Keratinocyte (primary cell): Measurements from ENCODE around the gene SPAG6. TPM values are rescaled to one million over a fixed set of nuclear protein-coding genes. Genes with fewer than 3 reads are reported as not detected.

Experiments used
- DNase-seq: peaks from one replicate; pipeline ENCODE4 v3.0.0-alpha.2; 2011; ENCODE audit warnings: low read depth, missing footprints, low spot score
- FAIRE-seq: peaks from 2 replicates; lab custom pipeline; 2011; peaks lifted over from hg19 to GRCh38; lab: Jason Lieb, UNC
- H2AFZ ChIP-seq: 2 replicates; pipeline ENCODE4 v1.6.0; 2012; ENCODE audit warnings: low read length, control low read depth, inconsistent platforms; ENCODE audit not compliant: control insufficient read depth
- H3K27ac ChIP-seq: 2 replicates; pipeline ENCODE4 v1.5.1; 2011; ENCODE audit warnings: low read length; ENCODE audit not compliant: control insufficient read depth, insufficient read depth
- H3K27me3 ChIP-seq: 3 replicates; pipeline ENCODE4 v1.6.0; 2011; ENCODE audit warnings: low read length; ENCODE audit not compliant: control insufficient read depth, insufficient read depth; ENCODE audit errors: extremely low read depth
- H3K36me3 ChIP-seq, 2 experiments: 2 replicates in 1 of 2; 3 replicates in 1 of 2; pipeline ENCODE4 v1.5.1; 2011; ENCODE audit warnings: low read length in 2 of 2, mild to moderate bottlenecking in 1 of 2; ENCODE audit not compliant: control insufficient read depth in 2 of 2, insufficient read depth in 2 of 2; ENCODE audit errors: extremely low read depth in 1 of 2
- H3K4me1 ChIP-seq: 3 replicates; pipeline ENCODE4 v1.5.1; 2011; ENCODE audit warnings: low read length; ENCODE audit not compliant: control insufficient read depth, insufficient read depth; ENCODE audit errors: extremely low read depth
- H3K4me2 ChIP-seq: 3 replicates; pipeline ENCODE4 v1.6.0; 2011; ENCODE audit warnings: low read depth, low read length; ENCODE audit not compliant: control insufficient read depth, insufficient read depth; ENCODE audit errors: extremely low read depth
- H3K4me3 ChIP-seq, 3 experiments: fragments of 200-600 bp in 1 of 3; sonication (generic) in 1 of 3; 2 replicates in 2 of 3; 3 replicates in 1 of 3; pipeline ENCODE4 v1.5.1; 2011 to 2016; ENCODE audit warnings: low read length in 3 of 3, mild to moderate bottlenecking in 3 of 3, control low read depth in 2 of 3, inconsistent platforms in 1 of 3, low read depth in 1 of 3, mixed read lengths in 1 of 3, mixed run types in 1 of 3, moderate library complexity in 1 of 3; ENCODE audit not compliant: control insufficient read depth in 2 of 3, insufficient read depth in 2 of 3; ENCODE audit errors: extremely low read depth in 1 of 3
- H3K79me2 ChIP-seq: 2 replicates; pipeline ENCODE4 v1.6.0; 2012; ENCODE audit warnings: low read length; ENCODE audit not compliant: control insufficient read depth, insufficient read depth
- H3K9ac ChIP-seq: 3 replicates; pipeline ENCODE4 v1.6.0; 2011; ENCODE audit warnings: low read length; ENCODE audit not compliant: control insufficient read depth, insufficient read depth; ENCODE audit errors: extremely low read depth
- H3K9me1 ChIP-seq: 3 replicates; pipeline ENCODE4 v1.6.0; 2011; ENCODE audit warnings: low read length; ENCODE audit not compliant: control insufficient read depth, insufficient read depth; ENCODE audit errors: extremely low read depth
- H3K9me3 ChIP-seq: 2 replicates; pipeline ENCODE4 v1.5.1; 2012; ENCODE audit warnings: low read depth, low read length; ENCODE audit not compliant: control insufficient read depth
- H4K20me1 ChIP-seq: 3 replicates; pipeline ENCODE4 v1.6.0; 2011; ENCODE audit warnings: low read length; ENCODE audit not compliant: control insufficient read depth, insufficient read depth; ENCODE audit errors: extremely low read depth
- EZH2 ChIP-seq: IDR thresholded peaks from one replicate; pipeline ENCODE4 v1.6.1; 2012; ENCODE audit warnings: inconsistent platforms, mild to moderate bottlenecking, low read length, moderate library complexity
- dilution Hi-C: fragments of 300-500 bp; cut with MboI; formaldehyde crosslinking; loops from one replicate; pipeline ENCODE4 v1.7.0; 2020; ENCODE audit warnings: low sequenced_read_pairs; ENCODE audit not compliant: extremely low pct_ligation_motif_present
- polyA plus RNA-seq, 5 experiments: library from polyadenylated mRNA; depleted of rRNA in 3 of 5; stranded (reverse) in 3 of 5; stranded (forward) in 1 of 5; unstranded in 1 of 5; fragments of >200 nt; gene quantifications; 1 replicate in 1 of 5; 2 replicates in 3 of 5; 3 replicates in 1 of 5; pipeline versions ENCODE4 v1.2.1 to v1.2.3, GENCODE V29; 2011 to 2012; ENCODE audit warnings: missing spikeins in 2 of 5, low read depth in 1 of 5, low replicate concordance in 1 of 5
- TF ChIP-seq, protein P1 (sequence below), 3 experiments: IDR thresholded peaks in 1 of 3; conservative IDR thresholded peaks in 1 of 3; optimal IDR thresholded peaks in 1 of 3; 2 replicates in 2 of 3; 3 replicates in 1 of 3; pipeline versions ENCODE3 to v1.5.1; 2011; ENCODE audit warnings: low read length in 3 of 3, mild to moderate bottlenecking in 3 of 3, moderate library complexity in 2 of 3, control low read depth in 1 of 3, inconsistent platforms in 1 of 3; ENCODE audit not compliant: insufficient read depth in 2 of 3; ENCODE audit errors: extremely low read depth in 1 of 3

The SPAG6 gene
- polyA plus RNA-seq, 1 donor (not counting 4 experiments of a cell fraction or from before 2014, with no cell fraction given), result not detected

- Histone ChIP-seq H3K36me3 (no peaks in the 10 kb centered on the region), H3K9me3 (no peaks in the 10 kb centered on the region), H3K4me3 (no peak overlapping the region), H3K9ac (no peak overlapping the region), H3K9me1 (no peaks in the 10 kb centered on the region), H2AFZ (no peak overlapping the region), H3K4me2 (peak overlapping the region; percentile 17), H3K27ac (no peak overlapping the region), H3K79me2 (no peaks in the 10 kb centered on the region), H3K4me1 (peaks cover 18% of the 10 kb centered on the region), H3K27me3 (no peaks in the 10 kb centered on the region), H4K20me1 (no peaks in the 10 kb centered on the region)
- no peak for FAIRE-seq
- dilution Hi-C loops, result no loop called here
- no peak for TF ChIP-seq EZH2
- TF ChIP-seq, protein P1, sequence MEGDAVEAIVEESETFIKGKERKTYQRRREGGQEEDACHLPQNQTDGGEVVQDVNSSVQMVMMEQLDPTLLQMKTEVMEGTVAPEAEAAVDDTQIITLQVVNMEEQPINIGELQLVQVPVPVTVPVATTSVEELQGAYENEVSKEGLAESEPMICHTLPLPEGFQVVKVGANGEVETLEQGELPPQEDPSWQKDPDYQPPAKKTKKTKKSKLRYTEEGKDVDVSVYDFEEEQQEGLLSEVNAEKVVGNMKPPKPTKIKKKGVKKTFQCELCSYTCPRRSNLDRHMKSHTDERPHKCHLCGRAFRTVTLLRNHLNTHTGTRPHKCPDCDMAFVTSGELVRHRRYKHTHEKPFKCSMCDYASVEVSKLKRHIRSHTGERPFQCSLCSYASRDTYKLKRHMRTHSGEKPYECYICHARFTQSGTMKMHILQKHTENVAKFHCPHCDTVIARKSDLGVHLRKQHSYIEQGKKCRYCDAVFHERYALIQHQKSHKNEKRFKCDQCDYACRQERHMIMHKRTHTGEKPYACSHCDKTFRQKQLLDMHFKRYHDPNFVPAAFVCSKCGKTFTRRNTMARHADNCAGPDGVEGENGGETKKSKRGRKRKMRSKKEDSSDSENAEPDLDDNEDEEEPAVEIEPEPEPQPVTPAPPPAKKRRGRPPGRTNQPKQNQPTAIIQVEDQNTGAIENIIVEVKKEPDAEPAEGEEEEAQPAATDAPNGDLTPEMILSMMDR (optimal IDR thresholded peaks at IDR 0.05 in 1 of 3, IDR thresholded peaks at IDR 0.05 in 1 of 3, conservative IDR thresholded peaks at IDR 0.05 in 1 of 3; ENCODE audit: extremely low read depth in 1 of 3, insufficient read depth in 2 of 3, low read length in 3 of 3), result no peak
- DNase-seq, result no peak
Measured at GRCh38 chr10:22434521-22434920, 89.2 kb downstream of the SPAG6 start.

- Histone ChIP-seq H3K27ac (no peak overlapping the region), H3K9me1 (no peaks in the 10 kb centered on the region), H3K27me3 (no peaks in the 10 kb centered on the region), H2AFZ (no peak overlapping the region), H3K4me2 (no peak overlapping the region), H3K9me3 (no peaks in the 10 kb centered on the region), H3K9ac (no peak overlapping the region), H3K79me2 (no peaks in the 10 kb centered on the region), H4K20me1 (no peaks in the 10 kb centered on the region), H3K36me3 (no peaks in the 10 kb centered on the region), H3K4me1 (peaks cover 8% of the 10 kb centered on the region), H3K4me3 (no peak overlapping the region)
- DNase-seq (no peak), FAIRE-seq (no peak)
- TF ChIP-seq, protein P1 (optimal IDR thresholded peaks at IDR 0.05 in 1 of 3, IDR thresholded peaks at IDR 0.05 in 1 of 3, conservative IDR thresholded peaks at IDR 0.05 in 1 of 3; ENCODE audit: extremely low read depth in 1 of 3, insufficient read depth in 2 of 3, low read length in 3 of 3), result no peak
- TF ChIP-seq EZH2, result no peak
- dilution Hi-C loops, result no loop called here
Measured at GRCh38 chr10:22435650-22436049, 90.4 kb downstream of the SPAG6 start.
